NCI-H524 treated with DMSO at 0.1 percent for 48 hours (cell line): ENCODE results near the gene SLC24A4.

Experiments used
- DNase-seq: peaks from one replicate; lab custom pipeline; 2025; lab: John Stamatoyannopoulos, UW

Gene SLC24A4

GRCh38 chr14:92316937-92317336 lies 6.0 kb upstream of the SLC24A4 start:
- DNase-seq, result no peak

GRCh38 chr14:92317511-92317910 lies 5.5 kb upstream of the SLC24A4 start:
- no peak for DNase-seq

- no peak for DNase-seq
Measured at GRCh38 chr14:92321701-92322100, 1.3 kb upstream of the SLC24A4 start.

- no peak for DNase-seq
Measured at GRCh38 chr14:92322516-92322915, 449 bp upstream of the SLC24A4 start.

GRCh38 chr14:92323916-92324818 lies 1.2 kb downstream of the SLC24A4 start:
- no peak for DNase-seq

- DNase-seq, result no peak
Measured at GRCh38 chr14:92325835-92326234, 2.9 kb downstream of the SLC24A4 start.

GRCh38 chr14:92328664-92329255 lies 5.8 kb downstream of the SLC24A4 start:
- no peak for DNase-seq

- no peak for DNase-seq
Measured at GRCh38 chr14:92334050-92334449, 11.1 kb downstream of the SLC24A4 start.

GRCh38 chr14:92336363-92336762 lies 13.4 kb downstream of the SLC24A4 start:
- no peak for DNase-seq

GRCh38 chr14:92339426-92339825 lies 16.5 kb downstream of the SLC24A4 start:
- DNase-seq, result no peak

GRCh38 chr14:92340071-92340470 lies 17.1 kb downstream of the SLC24A4 start:
- no peak for DNase-seq

- DNase-seq, result no peak
Measured at GRCh38 chr14:92340931-92341330, 18.0 kb downstream of the SLC24A4 start.

- DNase-seq, result no peak
Measured at GRCh38 chr14:92341791-92342190, 18.8 kb downstream of the SLC24A4 start.

- DNase-seq, result no peak
Measured at GRCh38 chr14:92348154-92348553, 25.2 kb downstream of the SLC24A4 start.

- no peak for DNase-seq
Measured at GRCh38 chr14:92351750-92352149, 28.8 kb downstream of the SLC24A4 start.

GRCh38 chr14:92352158-92352985 lies 29.4 kb downstream of the SLC24A4 start:
- DNase-seq, result no peak

GRCh38 chr14:92353447-92353846 lies 30.5 kb downstream of the SLC24A4 start:
- DNase-seq, result no peak

- no peak for DNase-seq
Measured at GRCh38 chr14:92356677-92357076, 33.7 kb downstream of the SLC24A4 start.

- no peak for DNase-seq
Measured at GRCh38 chr14:92360651-92361370, 37.8 kb downstream of the SLC24A4 start.

GRCh38 chr14:92362781-92363235 lies 39.8 kb downstream of the SLC24A4 start:
- no peak for DNase-seq

GRCh38 chr14:92366237-92366636 lies 43.3 kb downstream of the SLC24A4 start:
- no peak for DNase-seq

- no peak for DNase-seq
Measured at GRCh38 chr14:92368001-92368400, 45.0 kb downstream of the SLC24A4 start.
